GM21423 (cell line): Measurements from ENCODE around the gene GPC6.

Experiments
- ATAC-seq: cut with Tn5 transposase; IDR thresholded peaks from one replicate; pipeline ENCODE4 v1.9.1; 2021; ENCODE audit warnings: mild to moderate bottlenecking, moderate library complexity; ENCODE audit not compliant: unreplicated experiment

GPC6 gene

DNA sequence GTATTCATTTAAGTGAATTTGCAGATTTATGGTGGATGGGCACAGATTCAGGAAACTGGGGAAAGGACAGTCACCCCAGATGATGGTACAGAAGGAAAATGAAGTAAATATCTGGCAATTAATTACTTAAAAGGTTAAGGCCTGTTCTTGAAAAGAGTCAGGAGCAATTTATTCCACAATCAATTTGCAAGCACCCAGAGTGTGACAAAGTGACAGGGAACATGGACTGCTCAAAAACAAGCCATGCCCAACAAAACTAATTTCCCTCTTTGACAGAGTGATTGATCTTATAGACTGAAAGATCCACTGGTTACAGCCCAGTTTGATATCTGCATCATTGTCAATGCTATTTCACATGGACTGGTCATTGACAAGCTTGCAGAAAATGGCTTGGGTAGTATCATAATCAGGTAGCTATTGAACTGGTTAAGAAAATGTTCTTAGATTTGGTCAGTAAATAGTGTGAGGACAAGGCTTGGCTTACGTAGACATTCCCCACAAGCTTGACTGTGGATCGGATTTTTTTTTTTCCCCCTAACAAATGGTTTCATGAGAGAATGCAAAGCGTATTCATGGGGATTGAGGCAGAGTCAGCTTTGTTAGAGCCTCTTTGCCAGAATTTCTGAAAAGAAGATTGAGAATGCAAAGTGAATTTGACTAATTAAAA lies 584.6 kb downstream of the GPC6 start:
- ATAC-seq, result no peak

DNA sequence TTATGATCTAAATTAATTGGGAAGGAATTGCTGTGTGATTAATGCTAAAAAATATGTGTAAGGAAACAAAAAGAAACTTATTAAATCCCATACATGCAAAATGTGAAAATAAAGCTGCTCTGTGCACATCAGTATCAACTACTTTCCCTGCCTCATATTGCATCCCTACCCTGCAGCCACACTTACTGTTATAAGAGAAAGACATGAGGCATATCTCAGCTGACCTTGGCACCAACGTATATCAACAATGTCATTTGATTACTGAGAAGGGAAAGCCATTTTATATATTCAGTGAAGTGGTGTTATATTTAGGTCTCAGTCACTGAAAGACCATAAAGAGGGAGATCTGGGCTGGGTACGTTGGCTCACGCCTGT lies 585.1 kb downstream of the GPC6 start:
- ATAC-seq, result no peak

DNA sequence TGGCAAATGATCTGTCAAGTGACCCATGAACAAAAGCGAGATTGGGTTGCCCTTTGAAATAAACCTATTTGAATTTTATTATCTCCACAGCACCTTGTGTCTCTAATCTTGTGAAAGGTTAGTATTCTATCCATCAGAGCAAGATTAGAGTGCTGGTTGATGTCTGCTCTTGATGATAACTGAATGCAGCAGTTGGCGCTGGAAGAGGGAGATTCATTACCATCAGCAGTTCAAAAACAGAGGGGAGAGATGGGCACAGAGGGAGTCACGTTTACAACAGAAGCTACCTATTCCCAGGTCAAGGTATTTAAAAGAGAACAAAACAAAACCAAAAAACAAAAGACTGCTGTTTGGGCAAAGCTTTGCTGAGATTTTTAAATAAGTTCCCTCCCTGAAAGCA lies 588.1 kb downstream of the GPC6 start:
- no peak for ATAC-seq

DNA sequence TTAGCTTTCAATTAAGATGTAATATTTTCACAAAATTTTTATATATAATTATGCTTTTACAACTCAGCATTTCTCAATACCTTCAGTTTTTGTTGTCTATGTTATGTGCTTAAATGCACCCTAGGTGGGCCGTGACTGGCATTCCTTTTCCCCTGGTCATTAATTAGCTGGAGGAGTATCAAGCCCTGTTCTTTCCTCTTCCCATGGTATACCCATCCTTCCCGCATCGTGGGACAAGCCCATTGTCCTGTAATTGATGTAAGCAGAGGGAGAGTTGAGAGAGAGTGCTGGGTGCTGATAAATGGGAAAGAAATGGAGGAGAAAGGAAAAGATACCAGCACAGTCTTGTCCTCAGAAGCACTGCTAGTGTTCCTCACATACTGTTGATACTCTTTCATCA lies 591.7 kb downstream of the GPC6 start:
- ATAC-seq, result no peak

DNA sequence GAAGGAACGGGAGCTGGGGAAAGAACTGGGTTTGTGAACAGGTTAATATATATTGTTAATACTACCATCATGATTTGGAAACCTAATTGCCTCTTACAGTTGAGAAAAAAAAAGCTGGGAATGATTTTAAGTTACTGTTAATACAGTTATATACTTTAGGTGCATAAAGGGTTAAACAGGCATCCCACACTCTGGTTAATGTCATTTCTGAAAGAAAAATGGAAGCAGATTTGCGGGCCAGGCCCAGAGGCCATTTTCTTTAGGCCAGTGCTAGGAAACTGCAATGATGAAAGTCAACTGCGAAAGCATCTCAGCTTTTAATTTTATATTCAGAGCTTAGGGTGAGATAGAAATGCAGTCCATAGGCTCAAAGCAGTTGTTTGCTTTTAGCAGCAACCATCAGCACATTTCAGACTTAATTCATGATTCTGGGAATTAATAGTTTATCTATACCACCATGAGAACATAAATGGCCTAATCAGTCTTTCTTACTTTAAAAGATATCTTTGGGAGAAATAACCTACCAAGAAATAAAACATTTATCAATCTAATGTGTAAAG lies 592.8 kb downstream of the GPC6 start:
- no peak for ATAC-seq

DNA sequence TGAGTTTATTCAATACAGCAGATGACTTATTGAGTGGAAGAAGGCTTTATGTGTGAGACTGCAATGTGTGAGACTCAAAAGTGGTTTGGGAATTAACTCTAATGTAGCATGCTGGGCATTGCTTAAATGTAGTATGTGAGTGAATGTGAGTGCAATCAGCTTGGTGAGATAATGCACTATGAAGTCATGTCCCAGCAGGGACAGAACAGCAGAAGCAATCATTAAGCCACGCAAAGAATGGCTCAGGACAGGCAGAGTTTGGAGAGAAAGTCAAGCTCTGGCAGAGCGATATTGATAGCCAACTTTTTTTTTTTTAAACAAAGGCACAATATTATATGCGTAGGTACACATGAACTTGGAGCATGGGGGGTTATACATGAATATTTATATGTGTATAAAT lies 597.7 kb downstream of the GPC6 start:
- ATAC-seq, result no peak

DNA sequence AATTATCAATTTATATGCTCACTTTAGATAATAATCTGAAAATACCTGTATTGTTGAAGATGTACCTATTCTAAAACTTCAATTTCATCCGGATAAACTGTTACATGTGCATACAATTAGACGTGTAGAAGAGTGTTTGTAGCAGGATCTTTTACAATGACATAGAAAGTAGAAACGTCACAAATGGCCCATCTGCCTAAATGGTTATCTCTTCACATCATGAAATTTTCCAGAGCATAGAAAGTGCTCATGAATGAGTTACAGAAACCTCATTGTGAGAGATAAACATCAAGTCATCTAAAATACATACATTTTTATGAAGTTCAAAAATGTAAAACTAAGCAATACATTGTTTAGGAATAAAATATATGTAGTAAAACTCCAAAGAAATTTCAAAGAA lies 607.4 kb downstream of the GPC6 start:
- ATAC-seq, result no peak

DNA sequence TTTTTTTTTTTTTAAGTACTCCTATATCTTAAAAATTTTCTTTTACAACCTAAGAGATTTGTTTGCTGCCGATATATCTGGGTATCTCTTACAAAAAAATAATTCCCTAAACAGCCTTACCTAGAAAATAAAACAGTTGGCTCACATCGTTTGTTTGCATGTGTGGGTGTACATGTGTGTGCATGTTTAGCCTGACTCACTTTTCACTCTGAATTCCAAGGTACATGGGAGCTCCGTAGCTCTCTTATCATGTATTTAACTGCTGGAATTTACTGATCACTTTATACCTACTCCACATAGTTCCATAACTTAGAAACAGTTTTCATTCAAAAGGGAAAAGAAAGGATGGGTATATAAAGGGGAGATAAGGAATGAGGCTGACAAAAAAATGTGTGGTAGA lies 616.5 kb downstream of the GPC6 start:
- ATAC-seq, result no peak

DNA sequence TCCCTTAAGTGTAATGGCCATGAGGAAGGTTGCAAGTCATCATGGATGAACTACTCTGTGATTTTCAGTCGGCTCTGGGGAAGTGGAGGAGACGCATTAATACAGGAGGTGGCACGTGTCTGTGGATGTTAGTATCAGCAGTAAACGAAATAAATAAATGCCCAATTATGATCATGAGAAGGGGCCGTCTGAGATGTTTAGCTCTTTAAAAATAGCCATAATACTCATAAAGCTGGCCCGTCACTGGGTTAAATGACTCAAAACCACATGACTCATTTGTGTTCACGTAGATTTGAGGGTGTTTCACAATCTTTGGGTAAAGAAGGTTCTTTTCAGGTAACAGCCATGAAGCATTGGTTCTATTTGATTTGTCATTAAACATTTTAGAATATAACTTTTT lies 620.6 kb downstream of the GPC6 start:
- ATAC-seq, result no peak

DNA sequence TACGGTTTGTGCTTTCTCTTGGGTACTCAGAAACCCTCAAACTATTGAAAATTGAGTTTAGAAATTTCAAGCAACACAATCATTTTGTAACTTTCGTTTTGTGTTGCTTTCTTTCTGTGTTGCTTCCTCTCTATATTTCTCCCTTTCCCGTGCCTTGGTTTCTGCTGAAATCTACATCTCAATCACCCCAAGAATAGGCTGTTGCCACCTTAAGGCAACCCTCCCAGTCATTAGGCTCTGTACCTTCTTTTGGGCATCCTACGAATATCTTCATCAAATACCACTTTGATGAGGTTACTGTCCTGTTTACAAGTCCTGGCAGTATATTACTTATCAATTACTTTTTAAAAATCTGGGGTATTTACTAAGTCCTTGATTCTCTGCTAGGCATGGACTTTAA lies 621.6 kb downstream of the GPC6 start:
- ATAC-seq, result no peak

DNA sequence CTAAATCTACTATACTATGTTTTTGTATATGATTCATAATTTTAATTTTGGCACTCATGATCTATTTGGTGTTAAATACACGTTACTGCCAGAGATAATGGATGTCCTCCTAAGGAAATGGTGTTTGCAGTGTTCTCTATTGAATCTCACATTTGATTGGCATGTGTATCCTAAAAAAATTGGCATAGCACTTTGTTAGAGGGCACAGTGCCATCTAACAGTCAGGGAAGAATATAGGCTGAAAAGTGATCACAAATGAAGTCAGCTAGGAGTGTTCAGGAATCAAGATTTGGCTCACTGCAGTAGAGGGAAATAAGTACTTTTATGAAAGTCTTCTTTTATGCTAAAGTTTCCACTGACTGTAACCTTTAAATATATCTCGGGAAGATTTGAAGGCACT lies 624.6 kb downstream of the GPC6 start:
- ATAC-seq, result no peak

DNA sequence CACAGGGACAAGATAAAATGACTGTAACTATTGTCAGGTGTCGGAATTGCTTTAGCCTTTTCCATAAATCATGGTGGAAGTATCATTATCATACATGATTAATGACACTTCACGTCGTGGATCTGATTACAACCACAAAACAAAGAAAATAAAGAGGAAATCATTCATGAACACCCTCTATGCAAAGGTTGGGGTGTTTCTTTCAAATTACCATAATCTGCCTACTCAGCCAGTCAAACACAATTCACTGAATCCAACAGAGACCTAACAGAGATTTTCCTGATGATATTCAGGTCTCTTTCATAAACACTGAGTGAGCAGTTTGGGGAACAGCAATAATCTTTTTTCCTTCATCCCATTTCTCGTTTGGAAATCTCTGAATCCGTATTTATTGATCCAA lies 627.3 kb downstream of the GPC6 start:
- ATAC-seq, result no peak

DNA sequence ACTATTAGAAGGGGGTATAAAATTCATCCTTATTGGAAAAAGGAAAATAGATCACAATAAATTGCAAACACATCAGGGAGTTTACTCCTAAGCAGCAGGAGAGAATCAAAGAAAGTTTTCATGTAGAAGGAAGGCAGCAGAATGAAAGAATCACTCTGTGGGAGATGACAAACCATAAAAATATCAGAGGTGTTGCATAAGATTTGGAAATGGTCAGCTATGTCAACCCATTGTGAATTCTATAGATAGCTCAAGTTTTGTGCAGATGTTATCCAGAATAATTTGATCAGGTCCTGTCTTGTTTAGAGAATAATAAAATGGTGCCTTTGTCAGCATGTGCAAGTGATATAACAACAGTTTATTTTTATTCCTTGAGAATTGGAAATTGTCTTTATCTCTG lies 630.5 kb downstream of the GPC6 start:
- no peak for ATAC-seq

DNA sequence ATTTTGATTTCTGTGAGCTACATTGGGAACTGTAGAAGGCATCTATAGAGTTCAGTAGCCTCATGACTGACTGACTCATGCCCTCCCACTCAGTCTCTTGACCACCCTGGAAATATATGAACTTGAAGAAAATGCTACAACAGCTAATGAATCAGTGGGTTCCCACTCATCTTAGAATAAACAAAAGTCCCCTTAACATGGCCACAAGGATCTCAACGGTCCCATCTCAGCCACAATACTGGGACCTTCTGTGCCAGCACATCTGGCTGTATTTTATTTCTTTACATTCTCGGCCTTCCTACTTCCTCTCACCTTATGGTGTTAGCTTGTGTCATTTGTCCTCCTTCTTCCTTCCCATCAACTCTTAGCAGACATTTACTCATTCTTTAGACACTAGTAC lies 633.1 kb downstream of the GPC6 start:
- no peak for ATAC-seq

DNA sequence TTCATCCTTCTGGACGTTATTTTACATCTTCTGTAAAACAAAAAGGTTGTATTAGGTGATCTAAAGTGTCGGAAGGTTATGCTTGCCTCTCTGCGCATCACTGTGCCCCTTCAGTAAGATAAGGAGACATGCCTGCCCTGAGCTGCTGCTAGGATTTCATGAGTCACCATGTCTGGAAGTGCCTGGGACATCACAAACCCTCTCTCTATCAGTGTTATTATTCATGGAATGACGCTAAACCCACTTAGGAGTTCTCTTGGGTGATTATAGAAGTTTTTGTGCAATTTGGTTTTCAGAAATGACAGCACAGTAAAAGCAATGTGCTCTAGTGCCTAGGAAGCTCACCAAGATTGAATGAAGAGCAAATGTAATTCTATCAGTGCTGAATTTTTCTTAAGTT lies 635.2 kb downstream of the GPC6 start:
- no peak for ATAC-seq

DNA sequence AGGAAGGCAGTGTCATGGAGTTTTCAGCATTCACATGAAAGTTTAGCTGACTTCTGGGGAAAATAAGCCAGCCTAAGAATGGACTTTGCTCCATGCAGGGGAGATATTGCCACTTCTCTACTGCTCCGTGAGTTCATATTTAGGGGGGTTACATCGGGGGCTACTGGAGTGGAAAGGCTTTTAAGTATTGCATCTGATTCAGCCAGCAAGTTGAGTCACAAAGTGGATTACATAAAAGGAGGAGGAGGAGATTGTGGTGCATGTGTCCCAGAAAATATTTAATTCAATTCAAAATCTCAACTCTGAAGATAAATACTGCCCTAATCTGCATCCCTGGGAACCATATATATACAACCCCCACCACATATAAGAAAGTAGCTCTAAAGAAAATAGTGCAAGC lies 635.7 kb downstream of the GPC6 start:
- ATAC-seq, result no peak

DNA sequence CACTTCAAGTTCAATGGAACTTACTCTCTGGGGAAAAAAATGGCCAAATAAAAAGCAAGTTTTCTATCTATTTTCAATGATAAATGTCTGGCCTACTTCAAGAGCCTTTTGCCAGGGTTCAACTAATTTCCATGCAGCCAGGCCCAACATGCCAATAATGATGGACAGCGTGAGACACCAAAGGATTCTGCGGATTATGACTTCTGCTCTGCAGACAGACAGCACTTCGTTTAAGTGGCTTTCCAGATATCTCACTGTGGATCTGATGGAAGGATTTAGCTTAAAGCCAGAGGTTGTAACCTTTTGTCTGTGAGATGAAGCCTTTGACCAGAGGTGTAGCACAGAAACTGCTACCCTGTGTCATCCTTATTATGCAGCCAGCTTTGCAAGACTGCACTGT lies 638.6 kb downstream of the GPC6 start:
- ATAC-seq, result no peak

DNA sequence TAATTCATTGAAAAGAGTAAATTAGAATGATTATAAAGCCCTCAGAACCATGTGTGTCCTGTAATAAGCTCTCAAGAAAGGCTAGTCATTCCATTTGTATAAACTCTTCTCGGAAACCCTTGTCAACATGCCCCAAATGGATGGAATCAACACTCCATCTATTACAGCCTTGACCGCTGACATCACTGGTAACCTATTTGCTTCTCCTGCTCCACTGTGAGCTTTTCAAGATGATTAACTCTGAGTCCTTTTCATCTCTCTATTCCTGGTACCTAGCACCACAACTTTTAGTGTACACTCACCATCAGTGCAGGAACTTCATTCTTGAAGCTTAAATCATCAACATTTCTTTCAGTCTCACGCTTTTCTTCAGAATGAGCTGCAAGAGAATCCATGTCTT lies 640.9 kb downstream of the GPC6 start:
- no peak for ATAC-seq

DNA sequence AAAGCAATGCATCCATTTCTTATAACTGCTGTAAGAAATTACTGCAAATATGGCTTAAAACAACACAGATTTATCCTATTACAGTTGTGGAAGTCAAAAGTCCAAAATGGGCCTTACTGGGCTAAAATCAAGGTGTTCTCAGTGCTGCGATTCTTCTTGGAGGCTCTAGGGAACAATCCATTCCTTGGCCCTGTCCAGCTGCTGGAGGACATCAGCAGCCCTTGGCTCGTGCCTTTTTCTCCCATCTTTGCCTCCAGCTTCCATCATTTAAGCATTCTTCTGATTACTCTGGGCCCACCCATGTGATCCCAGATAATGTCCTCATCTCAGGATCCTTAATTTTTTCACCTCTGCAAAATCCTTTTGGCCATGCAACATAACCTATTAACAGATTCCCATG lies 645.8 kb downstream of the GPC6 start:
- no peak for ATAC-seq

DNA sequence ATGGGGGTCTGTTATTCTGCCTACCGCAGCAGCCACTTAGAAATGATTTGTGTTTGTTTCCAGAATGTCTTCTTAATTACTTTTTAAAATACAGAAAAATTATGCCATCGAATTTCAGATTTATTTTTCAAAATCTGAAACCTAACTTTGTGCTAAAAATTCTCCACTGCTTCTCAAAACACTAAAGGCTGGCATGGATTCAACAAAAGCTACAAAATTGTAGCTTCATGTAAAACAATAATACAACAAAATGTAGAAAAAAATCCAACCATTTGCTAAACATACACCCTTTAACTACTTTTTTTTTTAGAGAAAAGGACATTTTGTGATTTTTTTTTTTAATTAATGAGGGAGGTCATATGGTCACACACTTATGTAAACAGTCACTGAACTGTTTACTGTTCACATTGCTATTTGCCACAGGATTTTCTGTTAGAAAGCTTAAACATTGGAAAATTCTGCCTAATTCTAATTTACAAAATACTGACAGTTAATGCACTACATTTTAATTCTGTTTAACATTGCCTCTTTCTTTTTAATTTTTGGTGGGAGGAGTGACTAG lies 646.3 kb downstream of the GPC6 start:
- no peak for ATAC-seq

DNA sequence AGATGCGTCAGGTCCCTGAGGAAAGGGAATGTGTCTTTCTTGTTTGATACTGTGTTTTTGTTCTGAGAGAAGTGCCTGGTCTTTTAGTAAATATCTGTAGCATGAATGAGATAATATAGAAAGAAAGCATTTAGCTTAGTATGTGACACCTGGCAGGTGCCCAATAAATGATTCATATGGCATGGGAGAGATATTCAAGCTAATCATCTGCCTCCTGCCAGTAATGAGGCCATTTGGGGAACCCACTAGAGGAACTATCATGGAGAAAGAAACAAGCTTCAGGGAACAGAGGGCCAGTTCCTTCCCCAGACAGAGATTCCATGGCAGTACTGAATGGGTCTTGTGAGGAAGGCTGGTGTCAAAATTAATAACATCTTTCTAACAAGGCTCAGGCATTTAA lies 648.9 kb downstream of the GPC6 start:
- no peak for ATAC-seq

DNA sequence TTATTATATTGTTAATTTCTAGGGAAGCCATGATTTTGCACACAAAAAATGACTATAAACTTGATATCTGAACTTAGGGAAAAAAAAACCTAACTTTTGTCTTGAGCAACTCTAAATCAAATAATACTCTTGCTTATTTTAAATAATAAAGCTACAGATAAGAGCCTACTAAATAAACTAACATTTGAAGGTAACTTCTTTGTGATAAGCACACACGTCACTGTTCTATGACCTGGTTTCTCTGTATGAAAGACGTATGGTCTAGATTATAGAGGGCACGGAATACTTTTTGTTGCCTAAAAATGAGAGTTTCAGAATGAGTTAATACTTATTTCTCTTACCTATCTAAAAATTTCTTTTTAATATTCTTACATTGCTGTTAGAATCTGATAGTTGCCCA lies 649.6 kb downstream of the GPC6 start:
- ATAC-seq, result no peak

DNA sequence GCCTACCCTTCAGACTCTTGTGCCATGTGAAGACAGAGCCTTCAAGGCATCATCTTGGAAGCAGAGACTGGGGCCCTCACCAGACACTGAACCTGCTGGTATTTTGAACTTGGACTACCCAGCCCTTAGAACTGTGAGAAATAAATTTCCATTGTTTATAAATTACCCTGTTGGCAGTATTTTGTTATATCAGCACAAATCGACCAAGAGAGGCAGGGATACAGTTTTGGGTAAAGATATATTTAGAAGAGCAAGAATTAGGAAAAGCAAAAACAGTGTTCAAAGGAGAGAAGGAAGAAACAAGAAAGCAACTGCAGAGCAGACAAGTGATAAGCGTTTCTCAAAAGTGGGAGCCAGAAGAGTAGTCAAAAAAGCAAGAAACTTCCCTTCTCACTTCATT lies 652.1 kb downstream of the GPC6 start:
- no peak for ATAC-seq
